ENCODE data around the gene SLC27A1.

DNA sequence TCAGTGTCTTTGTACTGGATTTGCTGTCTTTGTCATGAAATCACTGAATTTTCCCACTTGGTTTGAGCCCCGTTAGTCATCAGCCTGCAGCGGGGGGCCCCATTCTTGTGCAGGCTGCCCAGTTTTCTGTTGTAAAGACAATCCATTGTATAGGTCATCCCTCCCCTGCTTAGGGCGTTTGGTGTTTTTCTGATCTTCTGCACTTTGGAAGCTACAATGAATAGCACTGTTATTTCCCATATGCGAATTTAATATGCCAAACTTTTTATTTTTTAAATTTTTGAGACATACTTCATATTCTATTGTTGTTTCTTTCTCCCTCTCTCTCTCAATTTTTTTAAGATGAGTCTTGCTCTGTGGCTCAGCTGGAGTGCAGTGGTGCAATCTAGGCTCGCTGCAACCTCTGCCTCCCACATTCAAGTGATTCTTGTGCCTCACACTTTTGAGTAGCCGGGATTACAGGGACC lies 9.0 kb downstream of the SLC27A1 start:
- TF ChIP-seq, protein P1, sequence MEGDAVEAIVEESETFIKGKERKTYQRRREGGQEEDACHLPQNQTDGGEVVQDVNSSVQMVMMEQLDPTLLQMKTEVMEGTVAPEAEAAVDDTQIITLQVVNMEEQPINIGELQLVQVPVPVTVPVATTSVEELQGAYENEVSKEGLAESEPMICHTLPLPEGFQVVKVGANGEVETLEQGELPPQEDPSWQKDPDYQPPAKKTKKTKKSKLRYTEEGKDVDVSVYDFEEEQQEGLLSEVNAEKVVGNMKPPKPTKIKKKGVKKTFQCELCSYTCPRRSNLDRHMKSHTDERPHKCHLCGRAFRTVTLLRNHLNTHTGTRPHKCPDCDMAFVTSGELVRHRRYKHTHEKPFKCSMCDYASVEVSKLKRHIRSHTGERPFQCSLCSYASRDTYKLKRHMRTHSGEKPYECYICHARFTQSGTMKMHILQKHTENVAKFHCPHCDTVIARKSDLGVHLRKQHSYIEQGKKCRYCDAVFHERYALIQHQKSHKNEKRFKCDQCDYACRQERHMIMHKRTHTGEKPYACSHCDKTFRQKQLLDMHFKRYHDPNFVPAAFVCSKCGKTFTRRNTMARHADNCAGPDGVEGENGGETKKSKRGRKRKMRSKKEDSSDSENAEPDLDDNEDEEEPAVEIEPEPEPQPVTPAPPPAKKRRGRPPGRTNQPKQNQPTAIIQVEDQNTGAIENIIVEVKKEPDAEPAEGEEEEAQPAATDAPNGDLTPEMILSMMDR (conservative IDR thresholded peaks at IDR 0.05; ENCODE audit: low read depth, low read length): no peak
- TF ChIP-seq EZH2 (IDR thresholded peaks at IDR 0.05; ENCODE audit: low read length, unreplicated experiment) (no peak), EZH2phosphoT487 (IDR thresholded peaks at IDR 0.05; ENCODE audit: borderline replicate concordance, low read length) (no peak)
